ENCODE measurements around the gene RAB33A. TPM values are rescaled to one million over a fixed set of nuclear protein-coding genes. Genes with fewer than 3 reads are reported as not detected.

RAB33A gene
- total RNA-seq, 4 donors from 2014 or later, result 0.81 to 0.93 TPM; not detected in 2

DNA sequence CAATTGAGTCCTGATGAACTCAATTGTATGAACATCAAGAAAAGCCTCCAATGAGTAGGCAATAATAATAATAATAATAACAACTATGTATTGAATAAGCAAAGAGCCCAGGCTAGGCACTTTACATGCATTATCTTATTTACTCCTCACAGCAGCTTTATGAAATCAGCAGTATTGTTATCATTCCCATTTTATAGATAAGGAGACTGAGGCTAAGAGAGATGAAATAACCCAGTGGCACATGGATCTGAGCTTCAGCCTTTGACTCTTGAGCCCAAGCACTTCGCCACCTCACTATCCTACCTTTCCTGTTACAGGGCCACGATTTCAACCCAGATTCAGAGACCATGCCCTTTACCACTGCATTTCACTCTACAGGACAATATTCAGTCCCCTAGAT lies 3.2 kb downstream of the RAB33A start:
- peak overlapping the region in 1 of 3 donors; percentile 20 for H3K27ac ChIP-seq
- H3K27me3 ChIP-seq, result no peaks in the 10 kb centered on the region
- no peak for TF ChIP-seq POLR2A (IDR thresholded peaks at IDR 0.05)
- TF ChIP-seq, protein P1, sequence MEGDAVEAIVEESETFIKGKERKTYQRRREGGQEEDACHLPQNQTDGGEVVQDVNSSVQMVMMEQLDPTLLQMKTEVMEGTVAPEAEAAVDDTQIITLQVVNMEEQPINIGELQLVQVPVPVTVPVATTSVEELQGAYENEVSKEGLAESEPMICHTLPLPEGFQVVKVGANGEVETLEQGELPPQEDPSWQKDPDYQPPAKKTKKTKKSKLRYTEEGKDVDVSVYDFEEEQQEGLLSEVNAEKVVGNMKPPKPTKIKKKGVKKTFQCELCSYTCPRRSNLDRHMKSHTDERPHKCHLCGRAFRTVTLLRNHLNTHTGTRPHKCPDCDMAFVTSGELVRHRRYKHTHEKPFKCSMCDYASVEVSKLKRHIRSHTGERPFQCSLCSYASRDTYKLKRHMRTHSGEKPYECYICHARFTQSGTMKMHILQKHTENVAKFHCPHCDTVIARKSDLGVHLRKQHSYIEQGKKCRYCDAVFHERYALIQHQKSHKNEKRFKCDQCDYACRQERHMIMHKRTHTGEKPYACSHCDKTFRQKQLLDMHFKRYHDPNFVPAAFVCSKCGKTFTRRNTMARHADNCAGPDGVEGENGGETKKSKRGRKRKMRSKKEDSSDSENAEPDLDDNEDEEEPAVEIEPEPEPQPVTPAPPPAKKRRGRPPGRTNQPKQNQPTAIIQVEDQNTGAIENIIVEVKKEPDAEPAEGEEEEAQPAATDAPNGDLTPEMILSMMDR (IDR thresholded peaks at IDR 0.05), result no peak
- H3K36me3 ChIP-seq, result no peaks in the 10 kb centered on the region
- no peak for DNase-seq
- intact Hi-C loops (cut with DNase I), result no loop called here
- no peak overlapping the region for H3K4me3 ChIP-seq (replicated peaks in 1 of 3)
- H3K9me3 ChIP-seq, result no peaks in the 10 kb centered on the region
- WGBS, 2 donors, result 96 to 100% methylated on average over 2 of the region's 2 CpGs
- H3K4me1 ChIP-seq, result no peaks in the 10 kb centered on the region

DNA sequence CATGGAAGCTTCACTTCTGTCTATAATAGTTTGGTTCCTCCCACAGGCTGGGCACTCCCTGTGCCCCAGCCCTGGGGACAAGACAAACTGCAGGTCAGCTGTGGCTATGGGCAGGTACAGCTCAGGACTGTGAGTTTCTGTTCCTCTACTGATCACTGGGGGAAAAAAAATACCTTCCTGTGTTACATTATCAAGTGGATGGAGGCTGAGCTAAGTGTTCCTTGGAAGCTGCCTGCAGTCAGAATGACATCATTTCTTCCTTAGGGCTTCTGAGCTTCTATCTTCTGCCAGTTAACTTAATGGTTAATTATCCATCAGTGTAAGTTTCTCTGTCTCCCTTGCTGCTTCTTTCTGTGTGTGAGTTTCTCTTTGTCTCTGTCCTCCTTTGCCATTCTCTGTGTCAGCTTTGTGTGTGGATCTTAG lies 4.6 kb downstream of the RAB33A start:
- H3K9me3 ChIP-seq, result no peaks in the 10 kb centered on the region
- no peak overlapping the region for H3K4me3 ChIP-seq (replicated peaks in 1 of 3)
- intact Hi-C loops (cut with DNase I), result no loop called here
- H3K36me3 ChIP-seq, result no peaks in the 10 kb centered on the region
- no peak for DNase-seq
- no peak overlapping the region for H3K27ac ChIP-seq
- H3K27me3 ChIP-seq, result no peaks in the 10 kb centered on the region
- TF ChIP-seq, protein P1 (IDR thresholded peaks at IDR 0.05), result no peak
- no peak for TF ChIP-seq POLR2A (IDR thresholded peaks at IDR 0.05)
- H3K4me1 ChIP-seq, result no peaks in the 10 kb centered on the region

DNA sequence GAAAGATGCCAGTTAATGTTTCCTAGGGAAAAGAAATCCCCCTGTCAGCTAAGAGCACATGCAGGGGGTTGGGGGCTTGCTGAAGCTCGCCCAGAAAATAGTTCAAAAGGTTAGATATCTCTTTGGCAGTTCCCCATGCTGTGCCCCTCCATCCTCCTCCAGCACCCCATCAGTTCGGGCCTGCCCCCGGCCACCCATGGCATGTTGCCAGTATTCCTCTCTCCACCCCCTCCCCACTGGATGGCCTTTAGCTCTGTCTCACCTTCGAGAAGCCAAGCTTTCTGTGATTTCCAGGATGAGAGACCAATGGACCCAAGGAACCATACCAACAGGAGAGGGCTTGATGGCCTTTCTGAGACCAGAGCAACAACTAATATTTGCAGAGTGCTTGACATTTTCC lies 5.2 kb downstream of the RAB33A start:
- TF ChIP-seq POLR2A (IDR thresholded peaks at IDR 0.05), result no peak
- TF ChIP-seq, protein P1 (IDR thresholded peaks at IDR 0.05), result no peak
- no peak for DNase-seq
- whole genome bisulfite sequencing, 2 donors, result 68 to 69% methylated on average over 4 of the region's 4 CpGs
- Histone ChIP-seq H3K36me3 (no peaks in the 10 kb centered on the region), H3K27me3 (no peaks in the 10 kb centered on the region), H3K4me3 (replicated peaks in 1 of 3) (no peak overlapping the region), H3K9me3 (no peaks in the 10 kb centered on the region), H3K4me1 (no peaks in the 10 kb centered on the region), H3K27ac (no peak overlapping the region)
- intact Hi-C loops (cut with DNase I), result no loop called here

DNA sequence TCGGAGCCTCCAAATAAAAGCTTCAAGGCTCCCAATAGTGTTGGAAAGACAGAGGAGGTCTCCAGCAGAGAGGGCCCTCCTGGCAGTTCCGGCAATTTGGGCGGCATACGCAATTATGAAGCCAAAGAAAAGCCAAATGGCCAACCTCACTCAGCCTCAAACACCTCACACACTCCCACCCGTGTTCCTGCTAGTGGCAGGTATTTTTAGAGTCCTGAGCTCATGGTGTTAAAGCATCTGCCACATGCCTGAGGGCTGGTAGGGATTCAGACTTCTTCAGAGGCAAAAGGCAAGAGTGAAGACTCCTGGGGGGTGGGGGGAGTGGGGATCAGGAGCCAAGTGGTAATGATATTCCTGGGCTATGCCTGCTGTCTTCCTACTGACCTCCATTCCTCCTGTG lies 7.4 kb downstream of the RAB33A start:
- no peak for TF ChIP-seq POLR2A (IDR thresholded peaks at IDR 0.05)
- TF ChIP-seq, protein P1 (IDR thresholded peaks at IDR 0.05), result no peak
- H3K9me3 ChIP-seq, result no peaks in the 10 kb centered on the region
- no peaks in the 10 kb centered on the region for H3K36me3 ChIP-seq
- no peaks in the 10 kb centered on the region for H3K27me3 ChIP-seq
- intact Hi-C loops (cut with DNase I), result no loop called here
- no peak for DNase-seq
- no peak overlapping the region for H3K4me3 ChIP-seq (replicated peaks in 1 of 3)
- H3K4me1 ChIP-seq, result no peaks in the 10 kb centered on the region
- 80 to 81% methylated on average over 2 to 5 of the region's 5 CpGs for WGBS, 2 donors
- H3K27ac ChIP-seq, result no peak overlapping the region

DNA sequence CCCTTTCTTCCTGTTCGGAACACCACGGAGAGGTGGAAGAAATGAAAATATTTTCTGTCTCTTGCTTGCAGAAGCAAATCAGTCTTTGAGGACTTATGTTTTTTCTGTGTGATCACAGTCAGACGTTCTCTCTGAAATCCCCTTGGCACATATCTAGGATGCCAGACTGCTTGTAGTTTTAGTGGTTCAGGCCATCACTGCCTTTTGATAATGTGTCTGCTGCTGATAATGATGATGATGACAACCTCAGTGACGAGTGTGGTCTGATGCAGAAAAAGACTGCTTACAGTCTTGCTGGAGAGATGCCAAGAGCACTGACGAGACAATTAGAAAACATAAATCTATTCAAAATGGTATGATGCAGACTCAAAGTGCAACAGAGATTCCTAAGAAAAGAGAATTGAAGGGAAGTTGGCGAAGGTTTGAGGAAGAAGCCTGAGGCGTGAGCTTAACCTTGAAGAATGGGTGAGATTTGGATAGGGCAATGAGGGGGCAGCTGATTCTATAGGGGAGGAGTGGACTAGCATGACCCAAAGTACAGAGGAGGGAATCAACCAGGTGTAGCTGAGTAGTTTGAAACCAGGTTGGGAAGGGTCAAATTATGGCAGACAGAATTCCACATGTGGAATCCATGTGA lies 7.9 kb downstream of the RAB33A start:
- Histone ChIP-seq H3K36me3 (no peaks in the 10 kb centered on the region), H3K27ac (no peak overlapping the region), H3K4me1 (no peaks in the 10 kb centered on the region), H3K27me3 (no peaks in the 10 kb centered on the region), H3K4me3 (replicated peaks in 1 of 3) (no peak overlapping the region), H3K9me3 (no peaks in the 10 kb centered on the region)
- TF ChIP-seq, protein P1 (IDR thresholded peaks at IDR 0.05), result no peak
- TF ChIP-seq POLR2A (IDR thresholded peaks at IDR 0.05), result no peak
- 60 to 61% methylated on average over 7 of the region's 7 CpGs for WGBS, 2 donors
- intact Hi-C loops (cut with DNase I), result no loop called here
- no peak for DNase-seq

Measured in thyroid gland (tissue), 4 donors.